Peyer's patch (tissue), 4 donors: ENCODE results near the gene RREB1.

ENCODE experiments used
- POLR2A ChIP-seq, 2 donors: fragments of 450-650 bp; IDR thresholded peaks; one replicate each; pipeline ENCODE4 v1.5.1; 2017; ENCODE audit warnings: antibody characterized with exemption in 2 of 2, mild to moderate bottlenecking in 2 of 2, moderate library complexity in 2 of 2
- TF ChIP-seq, protein P1 (sequence below), 6 experiments: fragments of 450-650 bp in 4 of 6; fragments of 200-600 bp in 2 of 6; sonication (generic) in 1 of 6; IDR thresholded peaks; one replicate each; pipeline ENCODE4 v1.5.1; 2017 to 2019; ENCODE audit warnings: antibody characterized with exemption in 6 of 6, mild to moderate bottlenecking in 3 of 6, moderate library complexity in 1 of 6

GRCh38 chr6:7172649-7173048 lies 64.9 kb downstream of the RREB1 start:
- TF ChIP-seq, protein P1, sequence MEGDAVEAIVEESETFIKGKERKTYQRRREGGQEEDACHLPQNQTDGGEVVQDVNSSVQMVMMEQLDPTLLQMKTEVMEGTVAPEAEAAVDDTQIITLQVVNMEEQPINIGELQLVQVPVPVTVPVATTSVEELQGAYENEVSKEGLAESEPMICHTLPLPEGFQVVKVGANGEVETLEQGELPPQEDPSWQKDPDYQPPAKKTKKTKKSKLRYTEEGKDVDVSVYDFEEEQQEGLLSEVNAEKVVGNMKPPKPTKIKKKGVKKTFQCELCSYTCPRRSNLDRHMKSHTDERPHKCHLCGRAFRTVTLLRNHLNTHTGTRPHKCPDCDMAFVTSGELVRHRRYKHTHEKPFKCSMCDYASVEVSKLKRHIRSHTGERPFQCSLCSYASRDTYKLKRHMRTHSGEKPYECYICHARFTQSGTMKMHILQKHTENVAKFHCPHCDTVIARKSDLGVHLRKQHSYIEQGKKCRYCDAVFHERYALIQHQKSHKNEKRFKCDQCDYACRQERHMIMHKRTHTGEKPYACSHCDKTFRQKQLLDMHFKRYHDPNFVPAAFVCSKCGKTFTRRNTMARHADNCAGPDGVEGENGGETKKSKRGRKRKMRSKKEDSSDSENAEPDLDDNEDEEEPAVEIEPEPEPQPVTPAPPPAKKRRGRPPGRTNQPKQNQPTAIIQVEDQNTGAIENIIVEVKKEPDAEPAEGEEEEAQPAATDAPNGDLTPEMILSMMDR (IDR thresholded peaks at IDR 0.05): no peak
- TF ChIP-seq POLR2A (IDR thresholded peaks at IDR 0.05): no peak
